HT1080 (cell line): ENCODE results near the gene EGLN1. TPM values are rescaled to one million over a fixed set of nuclear protein-coding genes. Genes with fewer than 3 reads are reported as not detected.
A peak's percentile ranks its signal among the peaks of the same experiment; 100 is the strongest.

Experiments used
- DNase-seq: peaks from one replicate; pipeline ENCODE4 v3.0.0-alpha.2; 2015; ENCODE audit warnings: low read depth
- total RNA-seq: library from RNA; depleted of rRNA; stranded (reverse); fragments of >200 nt; shearing (Covaris generic); gene quantifications from 2 replicates; pipeline ENCODE4 v1.2.3, GENCODE V29; 2014; rRNA removed

Gene EGLN1
- total RNA-seq, 1 experiment from 2014 or later = 25.8 TPM

- no peak for DNase-seq
These were observed 87.1 kb downstream of the EGLN1 start for GRCh38 chr1:231334952-231335351.

GRCh38 chr1:231334079-231334666 is 87.9 kb downstream of the EGLN1 start:
- no peak for DNase-seq

- no peak for DNase-seq
These were observed 89.3 kb downstream of the EGLN1 start for GRCh38 chr1:231332761-231333160.

GRCh38 chr1:231329483-231329882 is 92.6 kb downstream of the EGLN1 start:
- DNase-seq = no peak

- no peak for DNase-seq
These were observed 94.5 kb downstream of the EGLN1 start for GRCh38 chr1:231327617-231328016.

GRCh38 chr1:231326248-231326647 is 95.8 kb downstream of the EGLN1 start:
- no peak for DNase-seq

- DNase-seq = no peak
These were observed 97.4 kb downstream of the EGLN1 start for GRCh38 chr1:231324660-231325059.

GRCh38 chr1:231322880-231323530 is 99.1 kb downstream of the EGLN1 start:
- DNase-seq = no peak

GRCh38 chr1:231319080-231319479 is 103.0 kb downstream of the EGLN1 start:
- no peak for DNase-seq

- no peak for DNase-seq
These were observed 103.5 kb downstream of the EGLN1 start for GRCh38 chr1:231318568-231318967.

GRCh38 chr1:231318015-231318355 is 104.1 kb downstream of the EGLN1 start:
- DNase-seq = no peak

- DNase-seq = no peak
These were observed 104.6 kb downstream of the EGLN1 start for GRCh38 chr1:231317306-231318014.

- DNase-seq = peak; percentile 42
These were observed 106.2 kb downstream of the EGLN1 start for GRCh38 chr1:231315887-231316286.

Other genes starting within 250 kb of the EGLN1 start
- gene GNPAT, start 181.1 kb downstream of the EGLN1 start, total RNA-seq = 46.0 and 55.3 TPM in 2 replicates
- 7.3 and 7.4 TPM in 2 replicates for gene EXOC8, start 84.4 kb downstream of the EGLN1 start, total RNA-seq
- 8.6 TPM in 2 replicates for gene SPRTN, start 84.0 kb downstream of the EGLN1 start, total RNA-seq
- gene TSNAX, start 106.4 kb upstream of the EGLN1 start, total RNA-seq = 33.6 and 34.8 TPM in 2 replicates
- gene DISC1, start 204.5 kb upstream of the EGLN1 start, total RNA-seq = 5.2 and 5.5 TPM in 2 replicates